Ectodermal cell (in vitro differentiated cells): ENCODE results near the gene TMEM242.
"Not testable (repeated sequence)": the region's sequence is repeated elsewhere in the genome, so short reads cannot be mapped to it uniquely, and the experiment has no call there.

Experiments used
- H3K27ac ChIP-seq: 2 replicates; pipeline ENCODE4 v1.7.0; 2013; ENCODE audit warnings: mild to moderate bottlenecking, low read depth, low read length; ENCODE audit not compliant: insufficient read depth, poor library complexity, severe bottlenecking
- H3K27me3 ChIP-seq: 2 replicates; pipeline ENCODE4 v1.7.0; 2013; ENCODE audit warnings: mild to moderate bottlenecking, low read length; ENCODE audit not compliant: insufficient read depth, control insufficient read depth, poor library complexity, severe bottlenecking
- H3K36me3 ChIP-seq: one replicate; pipeline ENCODE4 v1.7.0; 2013; ENCODE audit warnings: low read length; ENCODE audit not compliant: control insufficient read depth, insufficient read depth
- H3K4me1 ChIP-seq: one replicate; pipeline ENCODE4 v1.7.0; 2013; ENCODE audit warnings: low read length; ENCODE audit not compliant: control insufficient read depth, insufficient read depth
- H3K4me3 ChIP-seq: 2 replicates; pipeline ENCODE4 v1.7.0; 2013; ENCODE audit warnings: low read depth, low read length, control low read depth; ENCODE audit not compliant: insufficient read depth
- H3K9me3 ChIP-seq: 2 replicates; pipeline ENCODE4 v1.7.0; 2013; ENCODE audit warnings: mild to moderate bottlenecking, low read length, moderate library complexity; ENCODE audit not compliant: control insufficient read depth
- WGBS, 2 experiments: methylation state at CpG; one replicate each; pipeline ENCODE4 v1.1.7; 2013; ENCODE audit warnings: missing lambda C conversion rate in 2 of 2; 5-methylcytosine and 5-hydroxymethylcytosine counted together

TMEM242 gene

GRCh38 chr6:157339432-157339831 lies 16.1 kb upstream of the TMEM242 start:
- no peaks in the 10 kb centered on the region for H3K27me3 ChIP-seq
- no peaks in the 10 kb centered on the region for H3K36me3 ChIP-seq
- no peak overlapping the region for H3K4me3 ChIP-seq
- 94 to 97% methylated on average over 1 of the region's 1 CpG for WGBS, 2 experiments
- no peak overlapping the region for H3K27ac ChIP-seq
- H3K4me1 ChIP-seq, result no peaks in the 10 kb centered on the region
- no peaks in the 10 kb centered on the region for H3K9me3 ChIP-seq

GRCh38 chr6:157337751-157338150 lies 14.4 kb upstream of the TMEM242 start:
- WGBS, 2 experiments, result 97 to 100% methylated on average over 2 of the region's 2 CpGs
- H3K27me3 ChIP-seq, result no peaks in the 10 kb centered on the region
- H3K27ac ChIP-seq, result no peak overlapping the region
- H3K9me3 ChIP-seq, result no peaks in the 10 kb centered on the region
- H3K4me3 ChIP-seq, result no peak overlapping the region
- H3K36me3 ChIP-seq, result no peaks in the 10 kb centered on the region
- H3K4me1 ChIP-seq, result no peaks in the 10 kb centered on the region

GRCh38 chr6:157337276-157337675 lies 14.0 kb upstream of the TMEM242 start:
- not testable (repeated sequence) for H3K27me3 ChIP-seq, H3K4me1 ChIP-seq, H3K4me3 ChIP-seq, H3K27ac ChIP-seq, H3K9me3 ChIP-seq, H3K36me3 ChIP-seq
- WGBS, 2 experiments, result 91 to 94% methylated on average over 3 of the region's 3 CpGs

- H3K36me3 ChIP-seq, result no peaks in the 10 kb centered on the region
- no peaks in the 10 kb centered on the region for H3K4me1 ChIP-seq
- H3K4me3 ChIP-seq, result no peak overlapping the region
- WGBS, 2 experiments, result 80 to 81% methylated on average over 6 of the region's 6 CpGs
- no peaks in the 10 kb centered on the region for H3K27me3 ChIP-seq
- no peaks in the 10 kb centered on the region for H3K9me3 ChIP-seq
- H3K27ac ChIP-seq, result no peak overlapping the region
These were observed 12.5 kb upstream of the TMEM242 start for GRCh38 chr6:157335829-157336228.

GRCh38 chr6:157333956-157334355 lies 10.6 kb upstream of the TMEM242 start:
- H3K27me3 ChIP-seq, result no peaks in the 10 kb centered on the region
- 92 to 97% methylated on average over 3 of the region's 3 CpGs for WGBS, 2 experiments
- H3K36me3 ChIP-seq, result no peaks in the 10 kb centered on the region
- H3K4me1 ChIP-seq, result no peaks in the 10 kb centered on the region
- no peak overlapping the region for H3K27ac ChIP-seq
- no peak overlapping the region for H3K4me3 ChIP-seq
- H3K9me3 ChIP-seq, result no peaks in the 10 kb centered on the region

- Histone ChIP-seq H3K27me3 (no peaks in the 10 kb centered on the region), H3K27ac (no peak overlapping the region), H3K36me3 (no peaks in the 10 kb centered on the region), H3K4me1 (no peaks in the 10 kb centered on the region), H3K9me3 (no peaks in the 10 kb centered on the region), H3K4me3 (no peak overlapping the region)
- 92 to 94% methylated on average over 4 of the region's 4 CpGs for WGBS, 2 experiments
These were observed 10.2 kb upstream of the TMEM242 start for GRCh38 chr6:157333537-157333936.

GRCh38 chr6:157332813-157333212 lies 9.5 kb upstream of the TMEM242 start:
- no peak overlapping the region for H3K27ac ChIP-seq
- WGBS, 2 experiments, result 93 to 95% methylated on average over 6 of the region's 7 CpGs

GRCh38 chr6:157330831-157331230 lies 7.5 kb upstream of the TMEM242 start:
- H3K4me1 ChIP-seq, result no peaks in the 10 kb centered on the region
- no peaks in the 10 kb centered on the region for H3K36me3 ChIP-seq
- no peak overlapping the region for H3K4me3 ChIP-seq
- H3K27ac ChIP-seq, result no peak overlapping the region
- no peaks in the 10 kb centered on the region for H3K9me3 ChIP-seq
- peaks cover 4% of the 10 kb centered on the region for H3K27me3 ChIP-seq
- 89 to 97% methylated on average over 2 of the region's 2 CpGs for WGBS, 2 experiments

More at GRCh38 chr6:157332813-157333212, 9.5 kb upstream of the TMEM242 start:
- Histone ChIP-seq H3K4me1 (no peaks in the 10 kb centered on the region), H3K4me3 (no peak overlapping the region), H3K9me3 (no peaks in the 10 kb centered on the region), H3K27me3 (peaks cover 4% of the 10 kb centered on the region), H3K36me3 (no peaks in the 10 kb centered on the region)

- Histone ChIP-seq H3K9me3 (no peaks in the 10 kb centered on the region), H3K27ac (no peak overlapping the region), H3K36me3 (no peaks in the 10 kb centered on the region), H3K27me3 (peaks cover 12% of the 10 kb centered on the region), H3K4me1 (no peaks in the 10 kb centered on the region), H3K4me3 (no peak overlapping the region)
- 93 to 95% methylated on average over 1 of the region's 1 CpG for WGBS, 2 experiments
These were observed 6.5 kb upstream of the TMEM242 start for GRCh38 chr6:157329829-157330228.

- peaks cover 18% of the 10 kb centered on the region for H3K27me3 ChIP-seq
- no peak overlapping the region for H3K4me3 ChIP-seq
- no peaks in the 10 kb centered on the region for H3K9me3 ChIP-seq
- no peaks in the 10 kb centered on the region for H3K36me3 ChIP-seq
- WGBS, 2 experiments, result 75 to 83% methylated on average over 5 of the region's 5 CpGs
- H3K27ac ChIP-seq, result no peak overlapping the region
- H3K4me1 ChIP-seq, result no peaks in the 10 kb centered on the region
These were observed 4.9 kb upstream of the TMEM242 start for GRCh38 chr6:157328108-157328692.

- Histone ChIP-seq H3K36me3 (no peaks in the 10 kb centered on the region), H3K4me1 (no peaks in the 10 kb centered on the region), H3K27me3 (peaks cover 18% of the 10 kb centered on the region), H3K27ac (no peak overlapping the region), H3K4me3 (no peak overlapping the region), H3K9me3 (no peaks in the 10 kb centered on the region)
- 56 to 61% methylated on average over 6 of the region's 6 CpGs for WGBS, 2 experiments
These were observed 3.7 kb upstream of the TMEM242 start for GRCh38 chr6:157326979-157327378.
